ENCODE data around the gene PXMP4. TPM values are rescaled to one million over a fixed set of nuclear protein-coding genes. Genes with fewer than 3 reads are reported as not detected.

The PXMP4 gene
- total RNA-seq, 1 donor from 2014 or later: 2.4 TPM

- H3K36me3 ChIP-seq (ENCODE audit: control insufficient read depth, insufficient read depth, low read length): no peaks in the 10 kb centered on the region
- H3K27me3 ChIP-seq (ENCODE audit: control insufficient read depth, insufficient read depth, low read length): no peaks in the 10 kb centered on the region
- FAIRE-seq: no peak
- no peak for TF ChIP-seq CTCF (IDR thresholded peaks at IDR 0.05; ENCODE audit: insufficient read depth, low read length, severe bottlenecking)
- H3K4me3 ChIP-seq (ENCODE audit: low read depth, low read length): no peak overlapping the region
- DNase-seq (ENCODE audit: low read depth): no peak
Measured at GRCh38 chr20:33670715-33671499, 49.2 kb downstream of the PXMP4 start.

DNA sequence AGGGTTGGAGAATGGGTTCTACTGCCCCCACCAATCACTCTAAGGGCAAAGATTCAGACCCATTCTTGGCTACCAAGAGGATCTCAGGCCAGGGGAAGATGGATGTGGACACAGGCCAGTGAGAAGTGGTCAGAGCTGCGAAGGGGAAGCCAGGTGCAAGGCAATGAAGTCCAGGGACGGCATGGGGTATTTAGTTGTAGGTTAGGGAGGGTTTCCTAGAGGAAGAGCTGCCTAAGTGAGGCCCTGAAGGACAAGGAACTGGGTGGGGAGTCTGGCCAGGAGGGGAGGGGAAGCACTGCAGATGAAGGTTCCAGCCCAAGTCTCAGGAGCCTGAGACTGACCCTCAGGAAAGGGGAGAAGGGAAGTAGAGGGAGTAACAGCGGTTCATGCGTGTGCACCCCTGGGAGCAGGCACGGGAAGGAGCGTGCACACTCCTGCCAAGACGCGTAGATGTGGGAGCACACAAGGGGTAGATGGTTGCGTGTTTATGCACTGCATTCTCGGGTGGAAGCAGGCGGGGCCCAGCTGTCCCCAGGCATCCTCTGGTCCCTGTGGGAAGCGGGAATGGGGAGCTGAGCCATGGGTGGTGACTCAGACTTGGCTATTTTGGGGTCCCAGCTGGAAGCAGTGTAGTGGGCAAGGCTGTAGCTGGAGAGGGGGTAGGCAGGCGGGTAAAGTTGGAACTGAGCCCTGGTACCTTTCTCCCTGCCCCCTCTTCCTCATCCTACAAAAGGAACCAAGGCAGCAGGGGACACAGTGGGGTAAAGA lies 50.1 kb downstream of the PXMP4 start:
- Histone ChIP-seq H3K4me3 (ENCODE audit: low read depth, low read length) (no peak overlapping the region), H3K27me3 (ENCODE audit: control insufficient read depth, insufficient read depth, low read length) (no peaks in the 10 kb centered on the region), H3K36me3 (ENCODE audit: control insufficient read depth, insufficient read depth, low read length) (no peaks in the 10 kb centered on the region)
- FAIRE-seq (no peak), DNase-seq (ENCODE audit: low read depth) (no peak)
- TF ChIP-seq CTCF (IDR thresholded peaks at IDR 0.05; ENCODE audit: insufficient read depth, low read length, severe bottlenecking): no peak

GRCh38 chr20:33669224-33669623 lies 50.9 kb downstream of the PXMP4 start:
- TF ChIP-seq CTCF (IDR thresholded peaks at IDR 0.05; ENCODE audit: insufficient read depth, low read length, severe bottlenecking): no peak
- no peak for FAIRE-seq
- DNase-seq (ENCODE audit: low read depth): no peak
- no peaks in the 10 kb centered on the region for H3K36me3 ChIP-seq (ENCODE audit: control insufficient read depth, insufficient read depth, low read length)
- H3K4me3 ChIP-seq (ENCODE audit: low read depth, low read length): no peak overlapping the region
- no peaks in the 10 kb centered on the region for H3K27me3 ChIP-seq (ENCODE audit: control insufficient read depth, insufficient read depth, low read length)

DNA sequence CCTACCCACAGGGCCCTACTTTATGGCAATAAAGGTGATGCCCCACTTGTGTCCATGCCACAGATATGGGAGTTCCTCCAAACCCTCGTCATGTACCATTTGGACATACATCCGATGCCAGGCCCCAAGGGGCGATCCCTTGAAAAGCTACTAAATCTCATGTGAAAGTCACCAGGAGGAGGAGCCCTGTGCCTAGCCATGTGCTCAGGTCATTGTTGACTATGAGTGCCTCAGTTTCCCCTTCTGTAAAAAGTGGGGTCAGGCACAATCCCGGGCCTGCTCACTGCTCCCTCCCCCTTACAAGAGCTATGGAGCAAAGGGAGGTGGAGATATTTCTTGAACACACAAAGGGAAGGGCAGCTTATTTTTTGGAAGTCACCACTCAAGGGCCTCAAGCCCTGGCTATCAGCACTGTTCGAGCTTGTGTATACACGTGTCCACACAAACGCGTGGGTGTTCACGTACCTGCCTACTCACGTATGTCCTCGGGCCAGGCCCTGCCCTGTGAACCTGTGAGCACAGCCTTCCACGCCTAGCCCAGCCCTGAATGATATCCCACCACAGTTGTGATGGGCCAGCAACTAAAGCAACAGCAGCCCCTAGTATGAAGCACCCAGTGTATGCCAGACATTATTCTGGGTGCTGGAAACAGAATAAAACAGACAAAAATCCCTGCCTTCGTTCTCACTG lies 51.5 kb downstream of the PXMP4 start:
- no peak for FAIRE-seq
- Histone ChIP-seq H3K36me3 (ENCODE audit: control insufficient read depth, insufficient read depth, low read length) (no peaks in the 10 kb centered on the region), H3K4me3 (ENCODE audit: low read depth, low read length) (no peak overlapping the region), H3K27me3 (ENCODE audit: control insufficient read depth, insufficient read depth, low read length) (no peaks in the 10 kb centered on the region)
- no peak for TF ChIP-seq CTCF (IDR thresholded peaks at IDR 0.05; ENCODE audit: insufficient read depth, low read length, severe bottlenecking)
- no peak for DNase-seq (ENCODE audit: low read depth)

DNA sequence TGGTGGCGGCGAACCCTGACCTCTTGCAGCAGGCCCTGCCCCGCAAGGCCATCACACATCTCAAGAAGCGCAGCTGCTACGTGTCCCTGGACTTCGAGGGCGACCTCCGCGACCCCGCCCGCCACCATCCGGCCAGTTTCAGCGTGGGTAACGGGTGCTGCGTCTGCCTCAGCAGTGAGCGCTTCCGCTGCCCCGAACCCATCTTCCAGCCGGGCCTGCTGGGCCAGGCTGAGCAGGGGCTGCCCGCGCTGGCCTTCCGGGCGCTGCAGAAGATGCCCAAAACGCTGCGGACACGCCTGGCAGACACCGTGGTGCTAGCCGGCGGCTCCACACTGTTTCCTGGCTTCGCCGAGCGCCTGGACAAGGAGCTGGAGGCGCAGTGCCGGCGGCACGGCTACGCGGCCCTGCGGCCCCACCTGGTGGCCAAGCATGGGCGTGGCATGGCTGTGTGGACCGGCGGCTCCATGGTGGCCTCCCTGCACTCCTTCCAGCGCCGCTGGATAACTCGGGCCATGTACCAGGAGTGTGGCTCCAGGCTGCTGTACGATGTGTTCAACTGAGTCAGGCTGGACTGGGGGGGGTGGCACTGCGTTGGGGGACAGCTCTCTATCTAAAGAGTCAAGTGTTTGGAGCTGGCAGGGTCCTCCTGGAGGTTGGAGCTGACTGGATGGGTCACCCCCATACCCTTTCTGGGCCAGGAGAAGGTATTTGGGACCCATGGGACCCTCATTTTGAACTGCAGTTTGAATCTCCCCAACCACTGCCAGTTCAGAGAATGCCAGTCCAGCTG lies 52.2 kb downstream of the PXMP4 start:
- TF ChIP-seq CTCF (IDR thresholded peaks at IDR 0.05; ENCODE audit: insufficient read depth, low read length, severe bottlenecking): peak; percentile 95
- Histone ChIP-seq H3K27me3 (ENCODE audit: control insufficient read depth, insufficient read depth, low read length) (no peaks in the 10 kb centered on the region), H3K36me3 (ENCODE audit: control insufficient read depth, insufficient read depth, low read length) (no peaks in the 10 kb centered on the region), H3K4me3 (ENCODE audit: low read depth, low read length) (peak overlapping the region; percentile 56)
- FAIRE-seq (no peak), DNase-seq (ENCODE audit: low read depth) (peak; percentile 51)

Measured in bronchial epithelial cell (primary cell).